Heart left ventricle (tissue), 16 donors: ENCODE results near the gene TLX1. TPM values are rescaled to one million over a fixed set of nuclear protein-coding genes. Genes with fewer than 3 reads are reported as not detected.

Source experiments
- ATAC-seq, 4 donors: fragments of 200-7000 bp; cut with Tn5 transposase; one replicate each; pipeline ENCODE4 v1.9.1; 2020 to 2022; ENCODE audit warnings: moderate library complexity in 4 of 4, mild to moderate bottlenecking in 3 of 4, moderate number of reproducible peaks in 1 of 4
- DNase-seq, 5 donors: peaks; one replicate each; pipeline ENCODE4 v3.0.0-alpha.2; 2020
- H3K27ac ChIP-seq, 12 donors: fragments of 200-600 bp; sonication (generic) in 4 of 12; one replicate each; pipeline versions ENCODE4 v1.5.0 to v1.8.0; 2016 to 2022; ENCODE audit warnings: mild to moderate bottlenecking in 2 of 12
- H3K27me3 ChIP-seq, 9 donors: fragments of 200-600 bp; sonication (generic) in 2 of 9; one replicate each; pipeline versions ENCODE4 v1.5.1 to v1.8.0; 2016 to 2022; ENCODE audit warnings: mild to moderate bottlenecking in 3 of 9
- H3K36me3 ChIP-seq, 9 donors: fragments of 200-600 bp; sonication (generic) in 2 of 9; one replicate each; pipeline versions ENCODE4 v1.5.0 to v1.8.0; 2018 to 2022; ENCODE audit warnings: mild to moderate bottlenecking in 2 of 9
- H3K4me1 ChIP-seq, 12 donors: fragments of 200-600 bp; sonication (generic) in 4 of 12; one replicate each; pipeline versions ENCODE4 v1.5.0 to v1.8.0; 2016 to 2022; ENCODE audit warnings: mild to moderate bottlenecking in 3 of 12
- H3K4me3 ChIP-seq, 12 donors: fragments of 200-600 bp; sonication (generic) in 4 of 12; one replicate each; pipeline versions ENCODE4 v1.5.0 to v1.8.0; 2017 to 2022; ENCODE audit warnings: mild to moderate bottlenecking in 9 of 12, moderate library complexity in 4 of 12
- H3K9me3 ChIP-seq, 12 donors: fragments of 200-600 bp; sonication (generic) in 4 of 12; one replicate each; pipeline versions ENCODE4 v1.5.0 to v1.8.0; 2016 to 2022; ENCODE audit warnings: mild to moderate bottlenecking in 1 of 12
- CTCF ChIP-seq, 12 donors: fragments of 200-600 bp; sonication (generic) in 4 of 12; IDR thresholded peaks; one replicate each; pipeline versions ENCODE4 v1.5.0 to v1.8.0; 2018 to 2022; ENCODE audit warnings: antibody characterized with exemption in 12 of 12, mild to moderate bottlenecking in 5 of 12
- POLR2A ChIP-seq, 2 donors: fragments of 450-650 bp; IDR thresholded peaks; one replicate each; pipeline ENCODE4 v1.6.1; 2017; ENCODE audit warnings: antibody characterized with exemption in 2 of 2, mild to moderate bottlenecking in 2 of 2, moderate library complexity in 2 of 2
- WGBS, 4 donors: extraction: QIAGEN DNeasy Blood & Tissue Kit in 2 of 4; methylation state at CpG; one replicate each; pipeline versions ENCODE4 v1.1.5 to v1.1.7; 2013 to 2018; 5-methylcytosine and 5-hydroxymethylcytosine counted together
- intact Hi-C, 10 donors: fragments of 100-400 bp; cut with DNase I; formaldehyde crosslinking; loops; one replicate each; pipeline versions ENCODE4 v1.11.1 to v1.14.2; 2022
- polyA plus RNA-seq, 2 donors: library from polyadenylated mRNA; stranded (reverse); fragments of 200-250 nt; gene quantifications; one replicate each; pipeline ENCODE4 v1.2.3, GENCODE V29; 2013
- total RNA-seq, 9 donors: library from RNA; depleted of rRNA in 2 of 9; stranded (reverse); fragments of >200 nt in 2 of 9; fragmentation: NEBNext Ultra II Directional in 3 of 9; extraction: Animal tissue kit (Norgen Biotek cat#: 25700) in 3 of 9; gene quantifications; one replicate each; pipeline versions ENCODE4 v1.1.0 to v1.2.4, GENCODE V29; 2016 to 2023
- donor health status: ischemic (EF 13 %, LVEDD 7.1; RV severe dilation, severe dysfunction).
- donor health status: healthy with polysubstance abuse.
- donor health status: DM: no; HTN: yes; CAD: no.
- donor health status: DM: no; HTN: no; CAD: no.
- donor health status: ischemic (EF 25% LVEDD 6.9; RV normal size, moderate dysfunction).
- donor health status: ischemic (EF 25% LVEDD 5.7; RV mildly dilated, moderate dysfunction).
- donor health status: healthy.
- donor health status: DM: yes; HTN: yes; CAD: no.
- donor health status: ischemic (EF 35%, LVEDD 5.7; RV mildly dilated, moderate dysfunction).
- donor health status: nonischemic (EF 11% LVEDD 7.7; RV severe dilation, severe dysfunction).
- donor health status: DM: yes; HTN: yes; CAD: no.
- donor health status: PGD.
- donor health status: ischemic (EF 29% LVEDD 5.4; RV normal size, mild dysfunction).
- donor health status: nonischemic (EF 23%, LVEDD 6.1; RV moderate dilation, normal function).

TLX1 gene
- total and polyA plus RNA-seq, 11 donors, result 0.08 to 0.94 (median 0.18) TPM; not detected in 3

- intact Hi-C loops, result no loop called here
- DNase-seq, result no peak
- WGBS, 4 donors, result 65 to 70% (median 68%) methylated on average over 6 of the region's 6 CpGs
- Histone ChIP-seq H3K4me3 (no peak overlapping the region), H3K9me3 (no peaks in the 10 kb centered on the region), H3K36me3 (no peaks in the 10 kb centered on the region), H3K4me1 (no peaks in the 10 kb centered on the region), H3K27ac (no peak overlapping the region), H3K27me3 (peaks cover 0 to 49% (median 8%) of the 10 kb centered on the region in 9 donors)
- ATAC-seq, result no peak
- TF ChIP-seq POLR2A (IDR thresholded peaks at IDR 0.05) (no peak), CTCF (IDR thresholded peaks at IDR 0.05) (no peak)
Measured at GRCh38 chr10:101106351-101106750, 24.7 kb upstream of the TLX1 start.

- peaks cover 0 to 44% (median 8%) of the 10 kb centered on the region in 9 donors for H3K27me3 ChIP-seq
Measured at GRCh38 chr10:101107771-101108170, 23.3 kb upstream of the TLX1 start.

GRCh38 chr10:101110856-101111523 lies 20.1 kb upstream of the TLX1 start:
- Histone ChIP-seq H3K36me3 (no peaks in the 10 kb centered on the region), H3K27me3 (peaks cover 0 to 65% (median 8%) of the 10 kb centered on the region in 9 donors), H3K4me1 (no peaks in the 10 kb centered on the region), H3K27ac (no peak overlapping the region), H3K4me3 (no peak overlapping the region), H3K9me3 (no peaks in the 10 kb centered on the region)
- DNase-seq (no peak), ATAC-seq (peak in 1 of 4 donors; percentile 13)
- whole genome bisulfite sequencing, 4 donors, result 44 to 56% (median 48%) methylated on average over 6 of the region's 6 CpGs
- intact Hi-C loops, result no loop called here
- TF ChIP-seq CTCF (IDR thresholded peaks at IDR 0.05), result no peak
- no peak for TF ChIP-seq POLR2A (IDR thresholded peaks at IDR 0.05)

More at GRCh38 chr10:101107771-101108170, 23.3 kb upstream of the TLX1 start:
- no peak overlapping the region for H3K27ac ChIP-seq
- no peaks in the 10 kb centered on the region for H3K36me3 ChIP-seq
- TF ChIP-seq POLR2A (IDR thresholded peaks at IDR 0.05) (no peak), CTCF (IDR thresholded peaks at IDR 0.05) (no peak)
- H3K4me1 ChIP-seq, result no peaks in the 10 kb centered on the region
- no peaks in the 10 kb centered on the region for H3K9me3 ChIP-seq
- H3K4me3 ChIP-seq, result no peak overlapping the region
- DNase-seq (no peak), ATAC-seq (no peak)
- intact Hi-C loops, result no loop called here
- WGBS, 4 donors, result 77 to 96% (median 92%) methylated on average over 5 of the region's 5 CpGs

GRCh38 chr10:101111547-101111946 lies 19.6 kb upstream of the TLX1 start:
- H3K27me3 ChIP-seq, result peaks cover 0 to 71% (median 10%) of the 10 kb centered on the region in 9 donors
- H3K4me1 ChIP-seq, result no peaks in the 10 kb centered on the region
- H3K9me3 ChIP-seq, result no peaks in the 10 kb centered on the region
- WGBS, 4 donors, result 80 to 89% (median 84%) methylated on average over 8 of the region's 8 CpGs
- H3K4me3 ChIP-seq, result no peak overlapping the region
- ATAC-seq, result peak in 1 of 4 donors; percentile 11
- no peak for TF ChIP-seq CTCF (IDR thresholded peaks at IDR 0.05)
- no peak for TF ChIP-seq POLR2A (IDR thresholded peaks at IDR 0.05)
- H3K27ac ChIP-seq, result no peak overlapping the region
- intact Hi-C loops, result no loop called here
- no peaks in the 10 kb centered on the region for H3K36me3 ChIP-seq
- no peak for DNase-seq
